ENCODE results near the gene NAV2. TPM values are rescaled to one million over a fixed set of nuclear protein-coding genes. Genes with fewer than 3 reads are reported as not detected.

Gene NAV2
- total and polyA plus RNA-seq, 2 donors (not counting 1 experiment from before 2014, with no cell fraction given), result 8.1 to 14.0 TPM

GRCh38 chr11:19827399-19828135 is 114.9 kb downstream of the NAV2 start:
- Histone ChIP-seq H3K27me3 (ENCODE audit: control insufficient read depth, insufficient read depth, low read length) (no peaks in the 10 kb centered on the region), H3K4me3 (replicated peaks in 1 of 4; ENCODE audit: control extremely low read depth in 1 of 4, insufficient read depth in 1 of 4, low read depth in 3 of 4, low read length in 4 of 4) (no peak overlapping the region), H3K36me3 (ENCODE audit: control insufficient read depth, insufficient read depth, low read length) (peaks cover 1% of the 10 kb centered on the region), H3K27ac (ENCODE audit: insufficient read depth, low read length) (no peak overlapping the region), H4K20me1 (ENCODE audit: control insufficient read depth, extremely low read depth, insufficient read depth, low read length) (no peaks in the 10 kb centered on the region), H2AFZ (ENCODE audit: low read length) (no peak overlapping the region), H3K9ac (ENCODE audit: insufficient read depth, low read length) (no peak overlapping the region), H3K4me1 (ENCODE audit: control insufficient read depth, extremely low read depth, insufficient read depth, low read length) (no peaks in the 10 kb centered on the region), H3K9me3 (ENCODE audit: control insufficient read depth, insufficient read depth, low read depth, low read length) (no peaks in the 10 kb centered on the region), H3K4me2 (ENCODE audit: extremely low read depth, insufficient read depth, low read length) (no peak overlapping the region), H3K79me2 (ENCODE audit: control insufficient read depth, insufficient read depth, low read length) (peaks cover 71% of the 10 kb centered on the region)
- TF ChIP-seq EZH2 (IDR thresholded peaks at IDR 0.05; ENCODE audit: low read length, missing control alignments), result no peak
- DNase-seq (ENCODE audit: low read depth in 2 of 2), result no peak

GRCh38 chr11:19828382-19829108 is 115.9 kb downstream of the NAV2 start:
- no peaks in the 10 kb centered on the region for H4K20me1 ChIP-seq (ENCODE audit: control insufficient read depth, extremely low read depth, insufficient read depth, low read length)
- no peak overlapping the region for H3K9ac ChIP-seq (ENCODE audit: insufficient read depth, low read length)
- no peaks in the 10 kb centered on the region for H3K4me1 ChIP-seq (ENCODE audit: control insufficient read depth, extremely low read depth, insufficient read depth, low read length)
- H3K36me3 ChIP-seq (ENCODE audit: control insufficient read depth, insufficient read depth, low read length), result peaks cover 6% of the 10 kb centered on the region
- H2AFZ ChIP-seq (ENCODE audit: low read length), result no peak overlapping the region
- no peaks in the 10 kb centered on the region for H3K27me3 ChIP-seq (ENCODE audit: control insufficient read depth, insufficient read depth, low read length)
- peaks cover 73% of the 10 kb centered on the region for H3K79me2 ChIP-seq (ENCODE audit: control insufficient read depth, insufficient read depth, low read length)
- no peak overlapping the region for H3K27ac ChIP-seq (ENCODE audit: insufficient read depth, low read length)
- H3K4me3 ChIP-seq (replicated peaks in 1 of 4; ENCODE audit: control extremely low read depth in 1 of 4, insufficient read depth in 1 of 4, low read depth in 3 of 4, low read length in 4 of 4), result no peak overlapping the region
- no peaks in the 10 kb centered on the region for H3K9me3 ChIP-seq (ENCODE audit: control insufficient read depth, insufficient read depth, low read depth, low read length)
- DNase-seq (ENCODE audit: low read depth in 2 of 2), result no peak
- no peak overlapping the region for H3K4me2 ChIP-seq (ENCODE audit: extremely low read depth, insufficient read depth, low read length)
- TF ChIP-seq EZH2 (IDR thresholded peaks at IDR 0.05; ENCODE audit: low read length, missing control alignments), result no peak
- TF ChIP-seq, protein P1, sequence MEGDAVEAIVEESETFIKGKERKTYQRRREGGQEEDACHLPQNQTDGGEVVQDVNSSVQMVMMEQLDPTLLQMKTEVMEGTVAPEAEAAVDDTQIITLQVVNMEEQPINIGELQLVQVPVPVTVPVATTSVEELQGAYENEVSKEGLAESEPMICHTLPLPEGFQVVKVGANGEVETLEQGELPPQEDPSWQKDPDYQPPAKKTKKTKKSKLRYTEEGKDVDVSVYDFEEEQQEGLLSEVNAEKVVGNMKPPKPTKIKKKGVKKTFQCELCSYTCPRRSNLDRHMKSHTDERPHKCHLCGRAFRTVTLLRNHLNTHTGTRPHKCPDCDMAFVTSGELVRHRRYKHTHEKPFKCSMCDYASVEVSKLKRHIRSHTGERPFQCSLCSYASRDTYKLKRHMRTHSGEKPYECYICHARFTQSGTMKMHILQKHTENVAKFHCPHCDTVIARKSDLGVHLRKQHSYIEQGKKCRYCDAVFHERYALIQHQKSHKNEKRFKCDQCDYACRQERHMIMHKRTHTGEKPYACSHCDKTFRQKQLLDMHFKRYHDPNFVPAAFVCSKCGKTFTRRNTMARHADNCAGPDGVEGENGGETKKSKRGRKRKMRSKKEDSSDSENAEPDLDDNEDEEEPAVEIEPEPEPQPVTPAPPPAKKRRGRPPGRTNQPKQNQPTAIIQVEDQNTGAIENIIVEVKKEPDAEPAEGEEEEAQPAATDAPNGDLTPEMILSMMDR (conservative IDR thresholded peaks at IDR 0.05 in 1 of 2, IDR thresholded peaks at IDR 0.05 in 1 of 2; ENCODE audit: low read depth in 1 of 2, low read length in 2 of 2), result no peak

DNA sequence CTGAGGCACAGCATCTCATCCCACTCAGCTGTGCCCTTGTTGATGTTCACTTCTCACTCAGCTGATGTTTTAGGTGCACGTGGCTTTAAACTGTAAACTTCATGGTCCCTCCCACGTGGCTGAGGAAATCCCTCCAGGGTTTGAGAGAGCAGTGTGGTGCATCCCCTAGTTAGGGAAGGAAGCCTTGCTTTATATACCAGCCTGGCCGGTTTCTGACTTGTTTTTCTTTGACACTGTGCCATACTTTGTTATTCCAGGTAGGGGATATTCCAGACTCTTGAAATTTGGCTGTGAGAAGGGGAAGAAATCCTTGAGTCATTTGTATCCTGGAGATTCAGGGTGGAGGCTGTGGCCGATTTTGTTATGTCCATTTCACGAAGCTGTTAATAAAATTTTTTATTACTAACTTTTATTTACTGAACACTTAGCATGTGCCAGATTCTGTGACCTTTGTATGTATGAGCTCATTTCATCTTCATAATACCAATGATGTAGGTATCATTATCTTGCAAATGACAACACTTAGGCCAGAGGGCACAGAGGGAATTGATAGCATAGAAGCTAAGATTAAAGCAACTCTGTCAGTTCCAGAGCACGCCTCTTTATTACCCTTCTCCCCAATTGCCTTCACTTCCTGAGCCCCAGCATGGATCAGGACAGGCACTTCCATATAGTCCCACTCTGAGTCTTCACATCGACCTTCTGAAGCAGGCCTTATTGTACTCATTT is 116.6 kb downstream of the NAV2 start:
- Histone ChIP-seq H3K27me3 (ENCODE audit: control insufficient read depth, insufficient read depth, low read length) (no peaks in the 10 kb centered on the region), H3K9me3 (ENCODE audit: control insufficient read depth, insufficient read depth, low read depth, low read length) (no peaks in the 10 kb centered on the region), H3K79me2 (ENCODE audit: control insufficient read depth, insufficient read depth, low read length) (peaks cover 76% of the 10 kb centered on the region), H3K9ac (ENCODE audit: insufficient read depth, low read length) (no peak overlapping the region), H3K4me1 (ENCODE audit: control insufficient read depth, extremely low read depth, insufficient read depth, low read length) (no peaks in the 10 kb centered on the region), H4K20me1 (ENCODE audit: control insufficient read depth, extremely low read depth, insufficient read depth, low read length) (no peaks in the 10 kb centered on the region), H2AFZ (ENCODE audit: low read length) (no peak overlapping the region), H3K27ac (ENCODE audit: insufficient read depth, low read length) (no peak overlapping the region), H3K4me2 (ENCODE audit: extremely low read depth, insufficient read depth, low read length) (no peak overlapping the region), H3K36me3 (ENCODE audit: control insufficient read depth, insufficient read depth, low read length) (peaks cover 9% of the 10 kb centered on the region), H3K4me3 (replicated peaks in 1 of 4; ENCODE audit: control extremely low read depth in 1 of 4, insufficient read depth in 1 of 4, low read depth in 3 of 4, low read length in 4 of 4) (no peak overlapping the region)
- DNase-seq (ENCODE audit: low read depth in 2 of 2), result no peak
- no peak for TF ChIP-seq EZH2 (IDR thresholded peaks at IDR 0.05; ENCODE audit: low read length, missing control alignments)
- TF ChIP-seq, protein P1 (conservative IDR thresholded peaks at IDR 0.05 in 1 of 2, IDR thresholded peaks at IDR 0.05 in 1 of 2; ENCODE audit: low read depth in 1 of 2, low read length in 2 of 2), result no peak
